Ishikawa (cell line): ENCODE data around the gene HIF1AN.

Experiments used
- CEBPB ChIP-seq: IDR thresholded peaks from 2 replicates; pipeline ENCODE4 v1.6.1; 2012
- CREB1 ChIP-seq: IDR thresholded peaks from 2 replicates; pipeline ENCODE4 v1.6.1; 2012; ENCODE audit warnings: low read depth
- EP300 ChIP-seq: IDR thresholded peaks from 2 replicates; pipeline ENCODE4 v1.6.1; 2012; ENCODE audit warnings: borderline replicate concordance
- FOXM1 ChIP-seq: IDR thresholded peaks from 2 replicates; pipeline ENCODE4 v1.6.1; 2012; ENCODE audit warnings: low read depth, borderline replicate concordance
- NFIC ChIP-seq: IDR thresholded peaks from 2 replicates; pipeline ENCODE4 v1.6.1; 2012
- RAD21 ChIP-seq: IDR thresholded peaks from 2 replicates; pipeline ENCODE4 v1.6.1; 2012; ENCODE audit warnings: low read depth
- TAF1 ChIP-seq: IDR thresholded peaks from 2 replicates; pipeline ENCODE4 v1.6.1; 2012; ENCODE audit warnings: low read depth, mild to moderate bottlenecking
- TEAD4 ChIP-seq: IDR thresholded peaks from 2 replicates; pipeline ENCODE4 v1.6.1; 2012
- YY1 ChIP-seq: IDR thresholded peaks from 2 replicates; pipeline ENCODE4 v1.6.1; 2012; ENCODE audit warnings: low read depth
- ZBTB7A ChIP-seq: IDR thresholded peaks from 2 replicates; pipeline ENCODE4 v1.6.1; 2012; ENCODE audit warnings: low read depth
- TF ChIP-seq, protein P1 (sequence below): IDR thresholded peaks from 2 replicates; pipeline ENCODE4 v1.6.1; 2012
- TF ChIP-seq, protein P2 (sequence below): IDR thresholded peaks from 2 replicates; pipeline ENCODE4 v1.6.1; 2012; ENCODE audit warnings: low read depth, mild to moderate bottlenecking
- TF ChIP-seq, protein P3 (sequence below): IDR thresholded peaks from 2 replicates; pipeline ENCODE4 v1.6.1; 2012

DNA sequence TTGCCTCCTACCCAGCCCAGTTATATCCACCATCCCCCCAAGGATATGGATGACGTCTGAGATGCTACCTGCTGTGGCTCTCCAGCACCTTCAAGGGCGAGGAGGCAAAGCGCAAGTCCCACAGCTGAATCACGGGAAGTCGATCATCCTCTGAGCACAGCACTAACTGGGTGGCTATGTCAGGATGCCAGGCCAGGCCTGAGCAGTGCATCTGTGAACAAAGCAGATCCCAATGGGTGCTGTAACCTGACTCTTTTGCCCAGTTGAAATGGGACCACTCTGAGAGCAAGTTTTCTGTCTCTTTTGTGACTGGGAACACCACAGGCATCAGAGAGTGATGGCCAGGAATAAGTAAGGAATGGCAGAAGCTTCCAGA lies 28.4 kb upstream of the HIF1AN start:
- TF ChIP-seq YY1 (no peak), TEAD4 (no peak), TAF1 (no peak), NFIC (no peak), ZBTB7A (no peak), EP300 (no peak), CREB1 (no peak), FOXM1 (no peak), CEBPB (no peak), RAD21 (no peak)
- TF ChIP-seq, protein P1, sequence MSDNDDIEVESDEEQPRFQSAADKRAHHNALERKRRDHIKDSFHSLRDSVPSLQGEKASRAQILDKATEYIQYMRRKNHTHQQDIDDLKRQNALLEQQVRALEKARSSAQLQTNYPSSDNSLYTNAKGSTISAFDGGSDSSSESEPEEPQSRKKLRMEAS, result no peak
- TF ChIP-seq, protein P2, sequence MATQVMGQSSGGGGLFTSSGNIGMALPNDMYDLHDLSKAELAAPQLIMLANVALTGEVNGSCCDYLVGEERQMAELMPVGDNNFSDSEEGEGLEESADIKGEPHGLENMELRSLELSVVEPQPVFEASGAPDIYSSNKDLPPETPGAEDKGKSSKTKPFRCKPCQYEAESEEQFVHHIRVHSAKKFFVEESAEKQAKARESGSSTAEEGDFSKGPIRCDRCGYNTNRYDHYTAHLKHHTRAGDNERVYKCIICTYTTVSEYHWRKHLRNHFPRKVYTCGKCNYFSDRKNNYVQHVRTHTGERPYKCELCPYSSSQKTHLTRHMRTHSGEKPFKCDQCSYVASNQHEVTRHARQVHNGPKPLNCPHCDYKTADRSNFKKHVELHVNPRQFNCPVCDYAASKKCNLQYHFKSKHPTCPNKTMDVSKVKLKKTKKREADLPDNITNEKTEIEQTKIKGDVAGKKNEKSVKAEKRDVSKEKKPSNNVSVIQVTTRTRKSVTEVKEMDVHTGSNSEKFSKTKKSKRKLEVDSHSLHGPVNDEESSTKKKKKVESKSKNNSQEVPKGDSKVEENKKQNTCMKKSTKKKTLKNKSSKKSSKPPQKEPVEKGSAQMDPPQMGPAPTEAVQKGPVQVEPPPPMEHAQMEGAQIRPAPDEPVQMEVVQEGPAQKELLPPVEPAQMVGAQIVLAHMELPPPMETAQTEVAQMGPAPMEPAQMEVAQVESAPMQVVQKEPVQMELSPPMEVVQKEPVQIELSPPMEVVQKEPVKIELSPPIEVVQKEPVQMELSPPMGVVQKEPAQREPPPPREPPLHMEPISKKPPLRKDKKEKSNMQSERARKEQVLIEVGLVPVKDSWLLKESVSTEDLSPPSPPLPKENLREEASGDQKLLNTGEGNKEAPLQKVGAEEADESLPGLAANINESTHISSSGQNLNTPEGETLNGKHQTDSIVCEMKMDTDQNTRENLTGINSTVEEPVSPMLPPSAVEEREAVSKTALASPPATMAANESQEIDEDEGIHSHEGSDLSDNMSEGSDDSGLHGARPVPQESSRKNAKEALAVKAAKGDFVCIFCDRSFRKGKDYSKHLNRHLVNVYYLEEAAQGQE, result no peak
- TF ChIP-seq, protein P3, sequence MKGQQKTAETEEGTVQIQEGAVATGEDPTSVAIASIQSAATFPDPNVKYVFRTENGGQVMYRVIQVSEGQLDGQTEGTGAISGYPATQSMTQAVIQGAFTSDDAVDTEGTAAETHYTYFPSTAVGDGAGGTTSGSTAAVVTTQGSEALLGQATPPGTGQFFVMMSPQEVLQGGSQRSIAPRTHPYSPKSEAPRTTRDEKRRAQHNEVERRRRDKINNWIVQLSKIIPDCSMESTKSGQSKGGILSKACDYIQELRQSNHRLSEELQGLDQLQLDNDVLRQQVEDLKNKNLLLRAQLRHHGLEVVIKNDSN, result no peak
